IMR-90 (cell line): Measurements from ENCODE around the gene TCF4. TPM values are rescaled to one million over a fixed set of nuclear protein-coding genes. Genes with fewer than 3 reads are reported as not detected.
A peak's percentile ranks its signal among the peaks of the same experiment; 100 is the strongest.

Source experiments
- ATAC-seq: fragments of 200-7000 bp; cut with Tn5 transposase; 2 replicates; pipeline ENCODE4 v1.9.1; 2020; ENCODE audit warnings: low read depth, mild to moderate bottlenecking, moderate library complexity
- BruUV-seq: library from RNA; stranded (reverse); fragments of 400-500 nt; replicated peaks from 2 replicates; lab custom pipeline; 2021; lab: Mats Ljungman, UMichigan
- CTCF ChIA-PET: fragments of 300-600 bp; formaldehyde crosslinking; extraction: SDS; loops from one replicate; lab custom pipeline; 2021; ENCODE audit warnings: antibody characterized with exemption; lab: Yijun Ruan, JAX
- POLR2A ChIA-PET: fragments of 300-600 bp; sonication (Branson Sonifier 250); formaldehyde crosslinking; loops from one replicate; lab custom pipeline; 2022; ENCODE audit warnings: antibody characterized with exemption; ENCODE audit not compliant: unreplicated experiment; lab: Charles Lee
- DNase-seq: peaks from one replicate; pipeline ENCODE4 v3.0.0; 2013
- H2AFZ ChIP-seq: replicated peaks from 2 replicates; pipeline ENCODE3; 2013; ENCODE audit warnings: low read length, mild to moderate bottlenecking; ENCODE audit not compliant: poor library complexity
- H2AK5ac ChIP-seq: 2 replicates; pipeline ENCODE4 v1.6.1; 2013; ENCODE audit warnings: low read depth, low read length, inconsistent platforms
- H2AK9ac ChIP-seq: replicated peaks from 2 replicates; pipeline ENCODE3; 2013; ENCODE audit warnings: mild to moderate bottlenecking, low read depth, low read length, moderate library complexity; ENCODE audit not compliant: poor library complexity
- H2BK120ac ChIP-seq: 2 replicates; pipeline ENCODE4 v1.6.1; 2013; ENCODE audit warnings: low read depth, low read length, inconsistent platforms
- H2BK15ac ChIP-seq: 3 replicates; pipeline ENCODE4 v1.6.1; 2013; ENCODE audit warnings: low read depth, low read length, inconsistent platforms
- H2BK20ac ChIP-seq: 2 replicates; pipeline ENCODE4 v1.6.1; 2013; ENCODE audit warnings: low read depth, mild to moderate bottlenecking, inconsistent platforms, low read length, moderate library complexity
- H2BK5ac ChIP-seq: 2 replicates; pipeline ENCODE4 v1.6.1; 2013; ENCODE audit warnings: mild to moderate bottlenecking, low read depth, low read length, inconsistent platforms; ENCODE audit not compliant: poor library complexity, severe bottlenecking
- H3K14ac ChIP-seq: replicated peaks from 2 replicates; pipeline ENCODE4 v1.6.1; 2013; ENCODE audit warnings: low read depth, low read length, inconsistent platforms
- H3K18ac ChIP-seq: 2 replicates; pipeline ENCODE4 v1.6.1; 2013; ENCODE audit warnings: low read depth, low read length, control low read depth
- H3K23ac ChIP-seq: 2 replicates; pipeline ENCODE4 v1.6.1; 2013; ENCODE audit warnings: low read depth, low read length, inconsistent platforms
- H3K27ac ChIP-seq: 2 replicates; pipeline ENCODE4 v1.5.1; 2013; ENCODE audit warnings: mild to moderate bottlenecking, control low read depth, low read length; ENCODE audit not compliant: insufficient read depth
- H3K27me3 ChIP-seq: 2 replicates; pipeline ENCODE4 v1.6.1; 2013; ENCODE audit warnings: low read length; ENCODE audit not compliant: control insufficient read depth, insufficient read depth
- H3K36me3 ChIP-seq: 2 replicates; pipeline ENCODE4 v1.6.1; 2013; ENCODE audit warnings: low read length, mixed read lengths; ENCODE audit not compliant: control insufficient read depth, insufficient read depth
- H3K4ac ChIP-seq: 2 replicates; pipeline ENCODE4 v1.6.1; 2013; ENCODE audit warnings: low read depth, low read length, inconsistent platforms
- H3K4me1 ChIP-seq: 2 replicates; pipeline ENCODE4 v1.6.1; 2013; ENCODE audit warnings: low read length, mixed read lengths; ENCODE audit not compliant: control insufficient read depth, insufficient read depth
- H3K4me2 ChIP-seq: 2 replicates; pipeline ENCODE4 v1.6.1; 2013; ENCODE audit warnings: low read depth, mild to moderate bottlenecking, control low read depth, low read length, moderate library complexity
- H3K4me3 ChIP-seq: 2 replicates; pipeline ENCODE4 v1.5.1; 2013; ENCODE audit warnings: low read depth, mild to moderate bottlenecking, control low read depth, low read length, moderate library complexity; ENCODE audit not compliant: insufficient read depth
- H3K56ac ChIP-seq: 2 replicates; pipeline ENCODE4 v1.6.1; 2013; ENCODE audit warnings: low read length, inconsistent platforms; ENCODE audit not compliant: insufficient read depth; ENCODE audit errors: extremely low read depth
- H3K79me1 ChIP-seq, 2 experiments: 2 replicates each; pipeline ENCODE4 v1.6.1; 2013; ENCODE audit warnings: low read length in 2 of 2, inconsistent platforms in 1 of 2, low read depth in 1 of 2
- H3K9ac ChIP-seq: 2 replicates; pipeline ENCODE4 v1.6.1; 2013; ENCODE audit warnings: low read depth, low read length, control low read depth
- H3K9me1 ChIP-seq: 2 replicates; pipeline ENCODE4 v1.6.1; 2013; ENCODE audit warnings: low read length, inconsistent platforms; ENCODE audit not compliant: insufficient read depth
- H3K9me3 ChIP-seq: 2 replicates; pipeline ENCODE4 v1.6.1; 2013; ENCODE audit warnings: low read length; ENCODE audit not compliant: control insufficient read depth, insufficient read depth
- H4K20me1 ChIP-seq: 2 replicates; pipeline ENCODE4 v1.6.1; 2013; ENCODE audit warnings: low read length, inconsistent platforms; ENCODE audit not compliant: insufficient read depth
- H4K5ac ChIP-seq: 2 replicates; pipeline ENCODE4 v1.6.1; 2013; ENCODE audit warnings: mild to moderate bottlenecking, low read depth, low read length, control low read depth
- H4K8ac ChIP-seq, 2 experiments: 2 replicates each; pipeline ENCODE4 v1.6.1; 2013; ENCODE audit warnings: low read depth in 2 of 2, low read length in 2 of 2, control low read depth in 1 of 2, inconsistent platforms in 1 of 2
- H4K91ac ChIP-seq: 2 replicates; pipeline ENCODE4 v1.6.1; 2013; ENCODE audit warnings: low read depth, low read length, inconsistent platforms; ENCODE audit not compliant: insufficient read depth
- ELK1 ChIP-seq: fragments of 150-350 bp; IDR thresholded peaks from 2 replicates; pipeline ENCODE4 v1.6.1; 2016; ENCODE audit warnings: low read depth, mild to moderate bottlenecking, low read length, moderate library complexity, borderline replicate concordance
- FOS ChIP-seq: fragments of 150-350 bp; IDR thresholded peaks from 2 replicates; pipeline ENCODE4 v1.6.1; 2016; ENCODE audit warnings: low read depth, low read length
- MAFK ChIP-seq: IDR thresholded peaks from 2 replicates; pipeline ENCODE4 v1.6.1; 2012; ENCODE audit warnings: low read depth, low read length, improper control_type of control experiment
- MAZ ChIP-seq: IDR thresholded peaks from 2 replicates; pipeline ENCODE4 v1.6.1; 2012; ENCODE audit warnings: low read depth, mild to moderate bottlenecking, low read length, improper control_type of control experiment, moderate library complexity, borderline replicate concordance
- MXI1 ChIP-seq: IDR thresholded peaks from 2 replicates; pipeline ENCODE4 v1.6.1; 2012; ENCODE audit warnings: low read depth, mild to moderate bottlenecking, low read length, moderate library complexity, borderline replicate concordance
- NFE2L2 ChIP-seq: fragments of 150-350 bp; IDR thresholded peaks from 2 replicates; pipeline ENCODE4 v1.6.1; 2016; ENCODE audit warnings: low read depth, mild to moderate bottlenecking, low read length
- RAD21 ChIP-seq: IDR thresholded peaks from 2 replicates; pipeline ENCODE4 v1.6.1; 2012; ENCODE audit warnings: low read length, improper control_type of control experiment
- RCOR1 ChIP-seq: IDR thresholded peaks from 2 replicates; pipeline ENCODE4 v1.6.1; 2012; ENCODE audit warnings: mild to moderate bottlenecking, low read length, improper control_type of control experiment; ENCODE audit not compliant: insufficient replicate concordance
- USF2 ChIP-seq: fragments of 150-350 bp; IDR thresholded peaks from 2 replicates; pipeline ENCODE4 v1.6.1; 2017; ENCODE audit warnings: mild to moderate bottlenecking, antibody characterized with exemption, low read length, low read depth
- dilution Hi-C: fragments of 300-500 bp; cut with HindIII; formaldehyde crosslinking; loops from one replicate; pipeline ENCODE4 v1.14.3; 2018; ENCODE audit warnings: low sequenced_read_pairs; ENCODE audit not compliant: unreplicated experiment
- in situ Hi-C: fragments of 300-500 bp; cut with MboI; formaldehyde crosslinking; loops from 3 replicates; pipeline ENCODE4 v1.14.3; 2019; ENCODE audit warnings: low sequenced_read_pairs, inconsistent platforms, mixed read lengths
- intact Hi-C: fragments of 100-400 bp; cut with micrococcal nuclease; formaldehyde crosslinking; loops from 2 replicates; pipeline ENCODE4 v1.10.0; 2022
- polyA plus RNA-seq, 3 experiments: library from polyadenylated mRNA; depleted of rRNA; stranded (reverse); fragments of >200 nt; gene quantifications; 2 replicates each; pipeline ENCODE4 v1.2.3, GENCODE V29; 2012; ENCODE audit warnings: low replicate concordance in 1 of 3
- total RNA-seq: library from RNA; depleted of rRNA; stranded (reverse); fragments of >200 nt; gene quantifications from 2 replicates; pipeline ENCODE4 v1.2.3, GENCODE V29; 2012

Gene TCF4
- total and polyA plus RNA-seq, 2 of the 4 experiments (the other 2 are of a cell fraction), result 30.0 to 87.1 TPM

- Histone ChIP-seq H3K4ac (no peak overlapping the region), H3K23ac (no peak overlapping the region), H3K9me1 (peaks cover 4% of the 10 kb centered on the region), H3K36me3 (no peaks in the 10 kb centered on the region), H2AK9ac (no peak overlapping the region), H3K4me2 (no peak overlapping the region), H3K9me3 (peaks cover 2% of the 10 kb centered on the region; the same call in 1 of the 2 replicates), H2AK5ac (no peak overlapping the region), H3K27me3 (no peaks in the 10 kb centered on the region), H3K56ac (no peak overlapping the region), H2BK120ac (no peak overlapping the region), H3K4me3 (no peak overlapping the region), H3K14ac (0 out of 2 replicates have a peak overlapping the region, but pooled peaks have one; percentile 16), H2BK5ac (no peak overlapping the region), H2BK15ac (no peak overlapping the region), H4K91ac (no peak overlapping the region), H4K8ac (no peak overlapping the region), H2BK20ac (no peak overlapping the region), H4K5ac (no peak overlapping the region), H2AFZ (no peak overlapping the region), H4K20me1 (peaks cover 8% of the 10 kb centered on the region; the same call in 1 of the 2 replicates), H3K79me1 (peaks cover 36 to 51% of the 10 kb centered on the region in 2 experiments), H3K4me1 (no peaks in the 10 kb centered on the region; the same call in 1 of the 2 replicates), H3K9ac (no peak overlapping the region), H3K18ac (no peak overlapping the region), H3K27ac (no peak overlapping the region)
- DNase-seq (peak; percentile 11), ATAC-seq (no peak)
- POLR2A ChIA-PET, result no interaction called here
- dilution Hi-C loops, result no loop called here
- no TSS peak for BruUV-seq
- in situ Hi-C loops, result no loop called here
- TF ChIP-seq NFE2L2 (no peak), FOS (no peak), MAFK (no peak), ELK1 (no peak), RAD21 (no peak), MAZ (no peak), MXI1 (no peak), USF2 (no peak), RCOR1 (no peak)
- intact Hi-C loops, result no loop called here
- CTCF ChIA-PET, result no interaction called here
These were observed 217.1 kb downstream of the TCF4 start for GRCh38 chr18:55370936-55371335.
